ENCODE data around the gene ARAF.

GRCh38 chrX:47578692-47579091, 17.7 kb downstream of the ARAF start:
- TF ChIP-seq NR3C1 (CRISPR knock-in tag; IDR thresholded peaks at IDR 0.05) (no peak), CTCF (CRISPR knock-in tag; IDR thresholded peaks at IDR 0.05) (no peak), ZBTB4 (CRISPR knock-in tag; IDR thresholded peaks at IDR 0.05; ENCODE audit: borderline replicate concordance) (no peak), ZNF280D (CRISPR knock-in tag; IDR thresholded peaks at IDR 0.05) (no peak), ZBTB39 (CRISPR knock-in tag; IDR thresholded peaks at IDR 0.05) (no peak), CBX1 (IDR thresholded peaks at IDR 0.05; ENCODE audit: low read depth) (no peak), ATF2 (CRISPR knock-in tag; IDR thresholded peaks at IDR 0.05) (no peak), ATF3 (CRISPR knock-in tag; IDR thresholded peaks at IDR 0.05) (no peak), FOSL1 (CRISPR knock-in tag; IDR thresholded peaks at IDR 0.05; ENCODE audit: borderline replicate concordance) (no peak), SIN3A (IDR thresholded peaks at IDR 0.05; ENCODE audit: borderline replicate concordance, low read depth, low read length) (no peak), MLX (CRISPR knock-in tag; IDR thresholded peaks at IDR 0.05) (no peak), ZNF274 (CRISPR knock-in tag; IDR thresholded peaks at IDR 0.05) (no peak), NONO (IDR thresholded peaks at IDR 0.05) (no peak), NONO (CRISPR knock-in tag; conservative IDR thresholded peaks at IDR 0.05) (no peak)
